ENCODE data around the gene AASS. TPM values are rescaled to one million over a fixed set of nuclear protein-coding genes. Genes with fewer than 3 reads are reported as not detected.

AASS gene
- total and polyA plus RNA-seq, 2 of the 8 experiments (the other 6 are each of a cell fraction or from before 2014, with no cell fraction given), result 203 to 394 TPM

DNA sequence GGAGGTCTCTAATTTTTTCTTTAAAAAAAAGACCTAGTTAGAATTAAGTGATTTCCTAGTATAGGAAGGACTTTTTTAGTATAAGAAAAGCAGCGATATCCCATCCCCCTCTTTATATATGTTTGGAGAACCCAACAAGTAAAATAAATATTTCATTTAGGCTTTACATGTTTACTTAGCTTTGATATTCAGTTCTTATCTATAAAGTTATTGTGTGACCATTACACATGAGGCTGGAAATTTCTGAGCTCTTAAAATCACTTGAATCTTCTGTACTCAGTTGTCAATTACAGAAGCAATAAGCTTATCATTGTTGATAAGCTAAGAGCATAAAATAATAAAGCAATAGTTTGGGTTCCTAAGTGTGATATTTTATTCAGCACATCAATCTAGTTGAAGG, 89.7 kb downstream of the AASS start:
- H4K8ac ChIP-seq (ENCODE audit: extremely low read depth, insufficient read depth, low read length), result no peak overlapping the region
- H2BK15ac ChIP-seq (ENCODE audit: low read length), result no peak overlapping the region
- no peak overlapping the region for H2BK5ac ChIP-seq (ENCODE audit: low read depth, low read length)
- no peaks in the 10 kb centered on the region for H3K23me2 ChIP-seq (ENCODE audit: low read depth, low read length)
- no peak for FAIRE-seq
- H3K18ac ChIP-seq (ENCODE audit: extremely low read depth, low read length), result no peak overlapping the region
- H3K9ac ChIP-seq (replicated peaks in 1 of 4; ENCODE audit: extremely low read depth in 1 of 4, low read depth in 3 of 4, low read length in 3 of 4), result no peak overlapping the region
- no peaks in the 10 kb centered on the region for H3K79me2 ChIP-seq (ENCODE audit: control insufficient read depth in 1 of 2, insufficient read depth in 2 of 2, low read length in 2 of 2)
- DNase-seq (ENCODE audit: low read depth in 1 of 2, low spot score in 2 of 2), result no peak
- no peak overlapping the region for H4K91ac ChIP-seq (replicated peaks; ENCODE audit: insufficient read length, low read length)
- H3K36me3 ChIP-seq (ENCODE audit: control insufficient read depth in 2 of 4, insufficient read depth in 4 of 4, low read length in 3 of 4), result peaks cover 16 to 53% (median 37%) of the 10 kb centered on the region in 4 experiments
- no peaks in the 10 kb centered on the region for H3K79me1 ChIP-seq (ENCODE audit: low read depth, low read length)
- H3K56ac ChIP-seq (replicated peaks; ENCODE audit: insufficient read length, low read depth, low read length), result no peak overlapping the region
- H2BK120ac ChIP-seq (replicated peaks; ENCODE audit: low read depth, low read length), result no peak overlapping the region
- no peak overlapping the region for H3K4ac ChIP-seq (replicated peaks; ENCODE audit: insufficient read length, low read depth, low read length)
- CTCF ChIA-PET (ENCODE audit: partially characterized antibody), result no interaction called here
- no peak overlapping the region for H4K5ac ChIP-seq (ENCODE audit: insufficient read length, low read depth, low read length)
- H2AFZ ChIP-seq (ENCODE audit: low read length), result no peak overlapping the region
- no peaks in the 10 kb centered on the region for H4K20me1 ChIP-seq (replicated peaks in 1 of 2; ENCODE audit: control insufficient read depth in 1 of 2, insufficient read depth in 2 of 2, low read length in 2 of 2)
- no peak overlapping the region for H2BK12ac ChIP-seq (ENCODE audit: low read depth, low read length)
- no peak overlapping the region for H3K27ac ChIP-seq (ENCODE audit: low read depth, low read length)
- no peak overlapping the region for H3K14ac ChIP-seq (ENCODE audit: insufficient read length)
- TF ChIP-seq ATF2 (IDR thresholded peaks at IDR 0.05; ENCODE audit: low read length), result no peak
- TF ChIP-seq KDM1A (IDR thresholded peaks at IDR 0.05; ENCODE audit: borderline replicate concordance, low read length), result no peak
- TF ChIP-seq JUN (IDR thresholded peaks at IDR 0.05; ENCODE audit: low read depth, low read length), result no peak
- TF ChIP-seq GABPA (IDR thresholded peaks at IDR 0.05; ENCODE audit: borderline replicate concordance, insufficient read depth, low read length), result no peak
- no peak for TF ChIP-seq CBX5 (IDR thresholded peaks at IDR 0.05; ENCODE audit: low read depth, low read length)
- no peak for TF ChIP-seq SP4 (IDR thresholded peaks at IDR 0.05; ENCODE audit: low read length)
- TF ChIP-seq SIN3A (conservative IDR thresholded peaks at IDR 0.05 in 1 of 2, IDR thresholded peaks at IDR 0.05 in 1 of 2; ENCODE audit: low read depth in 1 of 2, low read length in 2 of 2), result no peak
- TF ChIP-seq EP300 (IDR thresholded peaks at IDR 0.05; ENCODE audit: borderline replicate concordance in 1 of 2, low read depth in 2 of 2, low read length in 2 of 2), result no peak
- TF ChIP-seq SRF (IDR thresholded peaks at IDR 0.05; ENCODE audit: low read depth, low read length), result no peak
- no peak for TF ChIP-seq CBX8 (IDR thresholded peaks at IDR 0.05; ENCODE audit: borderline replicate concordance, low read depth, low read length)
- no peak for TF ChIP-seq ATF3 (IDR thresholded peaks at IDR 0.05; ENCODE audit: insufficient read depth, low read depth, low read length)
- 93% methylated on average over 1 of the region's 1 CpG; no CpG with 5 or more reads in 1 of the 2 experiments for WGBS, 2 experiments (ENCODE audit: extremely low coverage in 1 of 2, insufficient coverage in 1 of 2, insufficient read length in 1 of 2, insufficient replicate concordance in 2 of 2, low coverage in 1 of 2, low lambda C conversion rate in 2 of 2, missing lambda C conversion rate in 1 of 2)
- no peak overlapping the region for H2AK5ac ChIP-seq (ENCODE audit: low read depth, low read length)
- no peak overlapping the region for H2BK20ac ChIP-seq (ENCODE audit: low read length)
- H3K27me3 ChIP-seq (replicated peaks in 1 of 4; ENCODE audit: control insufficient read depth in 3 of 4, extremely low read depth in 1 of 4, insufficient read depth in 3 of 4, low read length in 3 of 4), result no peaks in the 10 kb centered on the region
- POLR2A ChIA-PET (ENCODE audit: partially characterized antibody), result no interaction called here
- no peaks in the 10 kb centered on the region for H3K9me3 ChIP-seq (ENCODE audit: insufficient read depth in 2 of 2, low read depth in 1 of 2, low read length in 1 of 2)
- H3K4me3 ChIP-seq (ENCODE audit: extremely low read depth in 1 of 4, insufficient read depth in 2 of 4, low read depth in 3 of 4, low read length in 4 of 4), result no peak overlapping the region
- peaks cover 0 to 3% (median 0%) of the 10 kb centered on the region in 4 experiments; a peak in 1 of 7 replicates for H3K4me1 ChIP-seq (replicated peaks in 1 of 4; ENCODE audit: control insufficient read depth in 3 of 4, insufficient read depth in 4 of 4, low read length in 3 of 4)
- H3K4me2 ChIP-seq (ENCODE audit: insufficient read depth in 1 of 2, low read depth in 2 of 2, low read length in 2 of 2), result no peak overlapping the region
- H3K23ac ChIP-seq (ENCODE audit: insufficient read length), result no peak overlapping the region

All from H1 (cell line).